Measurements from ENCODE around the gene CCDC8.

Gene CCDC8

GRCh38 chr19:46392252-46392801 is 21.0 kb downstream of the CCDC8 start:
- Histone ChIP-seq H3K14ac (ENCODE audit: low read length in 2 of 2) (no peak overlapping the region), H3K27ac (ENCODE audit: low read length, poor library complexity, severe bottlenecking) (no peak overlapping the region), H3K27me3 (ENCODE audit: control insufficient read depth in 1 of 2, insufficient read depth in 1 of 2, low read length in 2 of 2) (no peaks in the 10 kb centered on the region), H3K36me3 (ENCODE audit: control insufficient read depth in 1 of 2, insufficient read depth in 2 of 2, low read depth in 1 of 2, low read length in 2 of 2) (peaks cover 56 to 65% of the 10 kb centered on the region in 2 experiments), H3K79me1 (replicated peaks; ENCODE audit: low read length, poor library complexity, severe bottlenecking) (peaks cover 21% of the 10 kb centered on the region), H3K4ac (ENCODE audit: low read depth in 1 of 2, low read length in 2 of 2) (peak overlapping the region; percentile 2 to 35), H3K18ac (ENCODE audit: low read depth in 1 of 2, low read length in 2 of 2) (peak overlapping the region; percentile 31 to 89), H3K9me3 (ENCODE audit: control insufficient read depth, low read length) (peaks cover 7% of the 10 kb centered on the region), H4K91ac (ENCODE audit: low read length) (peak overlapping the region; percentile 92), H3K9ac (ENCODE audit: low read length) (peak overlapping the region; percentile 72), H2BK120ac (ENCODE audit: low read depth, low read length) (peak overlapping the region; percentile 77), H3K23ac (ENCODE audit: low read length in 2 of 2) (no peak overlapping the region), H4K8ac (ENCODE audit: low read length) (peak overlapping the region; percentile 93), H2BK12ac (ENCODE audit: low read length in 2 of 2) (peak overlapping the region; percentile 79 to 80), H3K4me2 (ENCODE audit: low read length, poor library complexity, severe bottlenecking) (no peak overlapping the region), H2AK5ac (ENCODE audit: low read length, severe bottlenecking) (no peak overlapping the region), H2AFZ (ENCODE audit: low read depth, low read length) (no peak overlapping the region), H2BK15ac (ENCODE audit: low read depth, poor library complexity, severe bottlenecking) (peak overlapping the region; percentile 90), H2BK5ac (ENCODE audit: low read depth, low read length, poor library complexity, severe bottlenecking) (no peak overlapping the region), H3K4me1 (ENCODE audit: control insufficient read depth, insufficient read depth, low read depth, low read length) (peaks cover 10% of the 10 kb centered on the region), H3K4me3 (ENCODE audit: insufficient read depth in 1 of 2, low read depth in 1 of 2, low read length in 2 of 2) (peak overlapping the region in 1 of 2 experiments; percentile 59)
- 15% methylated on average over 18 of the region's 21 CpGs for WGBS
- peak; percentile 90 for DNase-seq

GRCh38 chr19:46391296-46392251 is 21.8 kb downstream of the CCDC8 start:
- H3K23ac ChIP-seq (ENCODE audit: low read length in 2 of 2), result no peak overlapping the region
- H3K36me3 ChIP-seq (ENCODE audit: control insufficient read depth in 1 of 2, insufficient read depth in 2 of 2, low read depth in 1 of 2, low read length in 2 of 2), result peaks cover 64 to 73% of the 10 kb centered on the region in 2 experiments
- peak overlapping the region; percentile 94 for H4K91ac ChIP-seq (ENCODE audit: low read length)
- peak overlapping the region; percentile 79 to 80 for H2BK12ac ChIP-seq (ENCODE audit: low read length in 2 of 2)
- peak overlapping the region; percentile 45 for H2BK120ac ChIP-seq (ENCODE audit: low read depth, low read length)
- peaks cover 28% of the 10 kb centered on the region for H3K79me1 ChIP-seq (replicated peaks; ENCODE audit: low read length, poor library complexity, severe bottlenecking)
- H2BK5ac ChIP-seq (ENCODE audit: low read depth, low read length, poor library complexity, severe bottlenecking), result no peak overlapping the region
- H3K14ac ChIP-seq (ENCODE audit: low read length in 2 of 2), result peak overlapping the region in 1 of 2 experiments; percentile 20
- peak overlapping the region; percentile 81 to 89 for H3K18ac ChIP-seq (ENCODE audit: low read depth in 1 of 2, low read length in 2 of 2)
- H2BK15ac ChIP-seq (ENCODE audit: low read depth, poor library complexity, severe bottlenecking), result peak overlapping the region; percentile 26
- no peaks in the 10 kb centered on the region for H3K27me3 ChIP-seq (ENCODE audit: control insufficient read depth in 1 of 2, insufficient read depth in 1 of 2, low read length in 2 of 2)
- H3K9ac ChIP-seq (ENCODE audit: low read length), result peak overlapping the region; percentile 72
- H3K9me3 ChIP-seq (ENCODE audit: control insufficient read depth, low read length), result peaks cover 7% of the 10 kb centered on the region
- peak overlapping the region in 1 of 2 experiments; percentile 59 for H3K4me3 ChIP-seq (ENCODE audit: insufficient read depth in 1 of 2, low read depth in 1 of 2, low read length in 2 of 2)
- H3K27ac ChIP-seq (ENCODE audit: low read length, poor library complexity, severe bottlenecking), result no peak overlapping the region
- DNase-seq, result no peak
- no peak overlapping the region for H2AFZ ChIP-seq (ENCODE audit: low read depth, low read length)
- WGBS, result 90% methylated on average over 32 of the region's 33 CpGs
- peak overlapping the region; percentile 90 for H4K8ac ChIP-seq (ENCODE audit: low read length)
- peak overlapping the region; percentile 29 for H3K4ac ChIP-seq (ENCODE audit: low read depth in 1 of 2, low read length in 2 of 2)
- H3K4me1 ChIP-seq (ENCODE audit: control insufficient read depth, insufficient read depth, low read depth, low read length), result peaks cover 10% of the 10 kb centered on the region
- no peak overlapping the region for H3K4me2 ChIP-seq (ENCODE audit: low read length, poor library complexity, severe bottlenecking)
- no peak overlapping the region for H2AK5ac ChIP-seq (ENCODE audit: low read length, severe bottlenecking)

- H2BK5ac ChIP-seq (ENCODE audit: low read depth, low read length, poor library complexity, severe bottlenecking), result no peak overlapping the region
- no peak for DNase-seq
- H3K4ac ChIP-seq (ENCODE audit: low read depth in 1 of 2, low read length in 2 of 2), result peak overlapping the region in 1 of 2 experiments; percentile 29
- no peak overlapping the region for H3K27ac ChIP-seq (ENCODE audit: low read length, poor library complexity, severe bottlenecking)
- H3K4me1 ChIP-seq (ENCODE audit: control insufficient read depth, insufficient read depth, low read depth, low read length), result peaks cover 9% of the 10 kb centered on the region
- peak overlapping the region in 1 of 2 experiments; percentile 58 for H3K18ac ChIP-seq (ENCODE audit: low read depth in 1 of 2, low read length in 2 of 2)
- no peak overlapping the region for H3K23ac ChIP-seq (ENCODE audit: low read length in 2 of 2)
- H4K8ac ChIP-seq (ENCODE audit: low read length), result peak overlapping the region; percentile 57
- H2AFZ ChIP-seq (ENCODE audit: low read depth, low read length), result no peak overlapping the region
- H2BK15ac ChIP-seq (ENCODE audit: low read depth, poor library complexity, severe bottlenecking), result no peak overlapping the region
- H2BK12ac ChIP-seq (ENCODE audit: low read length in 2 of 2), result peak overlapping the region; percentile 28 to 79
- H4K91ac ChIP-seq (ENCODE audit: low read length), result peak overlapping the region; percentile 94
- no peak overlapping the region for H3K4me2 ChIP-seq (ENCODE audit: low read length, poor library complexity, severe bottlenecking)
- peak overlapping the region in 1 of 2 experiments; percentile 59 for H3K4me3 ChIP-seq (ENCODE audit: insufficient read depth in 1 of 2, low read depth in 1 of 2, low read length in 2 of 2)
- H3K9me3 ChIP-seq (ENCODE audit: control insufficient read depth, low read length), result peaks cover 7% of the 10 kb centered on the region
- peaks cover 35% of the 10 kb centered on the region for H3K79me1 ChIP-seq (replicated peaks; ENCODE audit: low read length, poor library complexity, severe bottlenecking)
- peak overlapping the region; percentile 13 for H2BK120ac ChIP-seq (ENCODE audit: low read depth, low read length)
- no peak overlapping the region for H3K14ac ChIP-seq (ENCODE audit: low read length in 2 of 2)
- no peaks in the 10 kb centered on the region for H3K27me3 ChIP-seq (ENCODE audit: control insufficient read depth in 1 of 2, insufficient read depth in 1 of 2, low read length in 2 of 2)
- no peak overlapping the region for H2AK5ac ChIP-seq (ENCODE audit: low read length, severe bottlenecking)
- WGBS, result 97% methylated on average over 18 of the region's 18 CpGs
- peaks cover 69 to 80% of the 10 kb centered on the region in 2 experiments for H3K36me3 ChIP-seq (ENCODE audit: control insufficient read depth in 1 of 2, insufficient read depth in 2 of 2, low read depth in 1 of 2, low read length in 2 of 2)
- peak overlapping the region; percentile 72 for H3K9ac ChIP-seq (ENCODE audit: low read length)
These were observed 22.5 kb downstream of the CCDC8 start for GRCh38 chr19:46390866-46391265.

Data from mesenchymal stem cell (in vitro differentiated cells and primary cell).